Karpas-422 (cell line): ENCODE results near the gene ASXL1. TPM values are rescaled to one million over a fixed set of nuclear protein-coding genes. Genes with fewer than 3 reads are reported as not detected.

Experiments
- DNase-seq: peaks from one replicate; pipeline ENCODE4 v3.0.0-alpha.2; 2015
- H2AFZ ChIP-seq: fragments of 200-600 bp; sonication (generic); 2 replicates; pipeline ENCODE4 v1.6.1; 2014; ENCODE audit warnings: antibody characterized with exemption, low read length, mixed read lengths
- H3K27ac ChIP-seq: fragments of 200-600 bp; sonication (generic); 2 replicates; pipeline ENCODE4 v1.5.1; 2014; ENCODE audit warnings: mild to moderate bottlenecking, low read length, moderate library complexity
- H3K27me3 ChIP-seq: fragments of 200-600 bp; sonication (generic); 2 replicates; pipeline ENCODE4 v1.6.1; 2014; ENCODE audit warnings: low read length, mixed read lengths
- H3K36me3 ChIP-seq: fragments of 200-600 bp; sonication (generic); 2 replicates; pipeline ENCODE4 v1.6.1; 2014; ENCODE audit warnings: low read length, mixed read lengths; ENCODE audit not compliant: insufficient read depth
- H3K4me1 ChIP-seq: fragments of 200-600 bp; sonication (generic); 2 replicates; pipeline ENCODE4 v1.6.1; 2014; ENCODE audit warnings: mild to moderate bottlenecking, low read length, mixed read lengths
- H3K4me2 ChIP-seq: fragments of 200-600 bp; sonication (generic); 2 replicates; pipeline ENCODE4 v1.6.1; 2014; ENCODE audit warnings: low read length, low read depth, mild to moderate bottlenecking; ENCODE audit not compliant: poor library complexity, severe bottlenecking
- H3K4me3 ChIP-seq: fragments of 200-600 bp; sonication (generic); 2 replicates; pipeline ENCODE4 v1.5.1; 2014; ENCODE audit warnings: mild to moderate bottlenecking, antibody characterized with exemption, low read length, mixed read lengths
- H3K79me2 ChIP-seq: fragments of 200-600 bp; sonication (generic); 2 replicates; pipeline ENCODE4 v1.6.1; 2014; ENCODE audit warnings: mild to moderate bottlenecking, low read length, mixed read lengths
- H3K9ac ChIP-seq: fragments of 200-600 bp; sonication (generic); 2 replicates; pipeline ENCODE4 v1.6.0; 2014; ENCODE audit warnings: low read length
- H3K9me2 ChIP-seq: fragments of 200-600 bp; sonication (generic), shearing (Covaris generic); replicated peaks from 2 replicates; pipeline ENCODE4 v1.6.0; 2014; ENCODE audit warnings: mild to moderate bottlenecking, low read length, moderate library complexity; ENCODE audit not compliant: insufficient read depth
- H3K9me3 ChIP-seq: fragments of 300-700, 200-600 bp; sonication (generic); 2 replicates; pipeline ENCODE4 v1.6.1; 2014; ENCODE audit warnings: low read length, mixed read lengths
- H4K20me1 ChIP-seq: fragments of 200-600 bp; sonication (generic); 2 replicates; pipeline ENCODE4 v1.6.1; 2014; ENCODE audit warnings: mild to moderate bottlenecking, antibody characterized with exemption, low read length, low read depth; ENCODE audit not compliant: insufficient read depth
- total RNA-seq: library from RNA; depleted of rRNA; stranded (reverse); fragments of >200 nt; shearing (Covaris generic); gene quantifications from 2 replicates; pipeline ENCODE4 v1.2.3, GENCODE V29; 2014; ENCODE audit warnings: low replicate concordance

The ASXL1 gene
- total RNA-seq, 1 experiment from 2014 or later: 39.9 TPM

GRCh38 chr20:32482143-32482441 lies 124.0 kb downstream of the ASXL1 start:
- Histone ChIP-seq H3K79me2 (no peaks in the 10 kb centered on the region), H3K9me3 (no peaks in the 10 kb centered on the region), H2AFZ (no peak overlapping the region), H3K27ac (no peak overlapping the region), H3K36me3 (no peaks in the 10 kb centered on the region), H3K27me3 (no peaks in the 10 kb centered on the region), H3K4me2 (no peak overlapping the region), H4K20me1 (no peaks in the 10 kb centered on the region), H3K4me1 (peaks cover 20% of the 10 kb centered on the region), H3K4me3 (no peak overlapping the region), H3K9ac (no peak overlapping the region), H3K9me2 (no peaks in the 10 kb centered on the region)
- no peak for DNase-seq

- no peaks in the 10 kb centered on the region for H3K9me2 ChIP-seq
- no peaks in the 10 kb centered on the region for H3K36me3 ChIP-seq
- H3K79me2 ChIP-seq: no peaks in the 10 kb centered on the region
- peak overlapping the region; percentile 67 for H3K4me3 ChIP-seq
- H3K27ac ChIP-seq: no peak overlapping the region
- H3K4me1 ChIP-seq: peaks cover 20% of the 10 kb centered on the region
- no peaks in the 10 kb centered on the region for H3K27me3 ChIP-seq
- H3K4me2 ChIP-seq: peak overlapping the region; percentile 72
- no peak overlapping the region for H2AFZ ChIP-seq
- H3K9ac ChIP-seq: peak overlapping the region; percentile 60
- no peaks in the 10 kb centered on the region for H3K9me3 ChIP-seq
- DNase-seq: no peak
- no peaks in the 10 kb centered on the region for H4K20me1 ChIP-seq
Measured at GRCh38 chr20:32482442-32483261, 124.5 kb downstream of the ASXL1 start.

DNA sequence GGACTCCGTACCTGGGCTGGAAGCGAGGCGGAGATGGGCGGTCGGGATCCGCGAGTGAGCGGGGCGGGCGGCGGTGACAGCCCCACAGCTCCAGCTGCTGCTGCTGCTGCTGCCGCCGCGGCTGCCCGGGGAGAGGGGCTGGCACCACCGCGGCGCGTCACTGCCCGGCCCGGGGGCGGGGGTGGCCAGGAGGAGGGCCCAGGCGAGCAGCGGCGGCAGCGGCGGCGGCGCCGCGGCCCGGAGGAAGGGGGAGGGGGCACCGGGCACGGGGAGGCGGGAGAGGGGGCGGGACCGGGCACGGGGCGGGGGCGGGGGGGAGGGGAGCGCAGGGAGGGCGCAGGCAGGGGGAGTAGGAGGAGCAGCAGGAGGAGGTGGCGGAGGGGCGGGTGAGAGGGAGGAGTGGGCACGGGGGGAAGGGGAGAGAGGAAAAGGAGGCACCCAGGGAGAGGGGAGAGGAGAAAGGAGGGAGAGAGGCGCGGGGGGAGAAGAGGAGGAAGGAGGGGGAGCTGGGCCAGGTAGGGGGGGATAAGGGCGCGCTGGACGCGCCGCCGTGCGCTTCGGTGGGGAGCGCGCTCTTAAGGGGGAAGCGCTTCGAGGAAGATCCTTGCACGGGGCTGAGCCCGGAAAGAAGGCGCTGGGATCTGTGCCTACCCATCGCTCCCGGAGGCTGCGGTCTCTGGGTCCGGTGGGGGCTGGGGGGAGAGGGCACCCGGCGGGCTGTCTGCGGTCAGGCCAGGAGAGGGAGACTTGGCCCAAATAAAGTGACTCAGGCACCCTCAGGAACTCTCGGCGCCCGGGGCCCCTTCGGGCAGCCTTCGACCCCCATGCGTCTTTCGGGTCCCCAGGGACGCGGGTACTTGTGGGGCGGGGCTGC lies 125.5 kb downstream of the ASXL1 start:
- H4K20me1 ChIP-seq: no peaks in the 10 kb centered on the region
- DNase-seq: peak; percentile 62
- H3K4me2 ChIP-seq: peak overlapping the region; percentile 95
- H3K4me3 ChIP-seq: peak overlapping the region; percentile 81
- H3K36me3 ChIP-seq: no peaks in the 10 kb centered on the region
- H3K79me2 ChIP-seq: no peaks in the 10 kb centered on the region
- H3K27me3 ChIP-seq: no peaks in the 10 kb centered on the region
- H3K27ac ChIP-seq: no peak overlapping the region
- peak overlapping the region; percentile 83 for H3K9ac ChIP-seq
- no peaks in the 10 kb centered on the region for H3K9me2 ChIP-seq
- H3K4me1 ChIP-seq: peaks cover 20% of the 10 kb centered on the region
- peak overlapping the region; percentile 98 for H2AFZ ChIP-seq
- no peaks in the 10 kb centered on the region for H3K9me3 ChIP-seq

DNA sequence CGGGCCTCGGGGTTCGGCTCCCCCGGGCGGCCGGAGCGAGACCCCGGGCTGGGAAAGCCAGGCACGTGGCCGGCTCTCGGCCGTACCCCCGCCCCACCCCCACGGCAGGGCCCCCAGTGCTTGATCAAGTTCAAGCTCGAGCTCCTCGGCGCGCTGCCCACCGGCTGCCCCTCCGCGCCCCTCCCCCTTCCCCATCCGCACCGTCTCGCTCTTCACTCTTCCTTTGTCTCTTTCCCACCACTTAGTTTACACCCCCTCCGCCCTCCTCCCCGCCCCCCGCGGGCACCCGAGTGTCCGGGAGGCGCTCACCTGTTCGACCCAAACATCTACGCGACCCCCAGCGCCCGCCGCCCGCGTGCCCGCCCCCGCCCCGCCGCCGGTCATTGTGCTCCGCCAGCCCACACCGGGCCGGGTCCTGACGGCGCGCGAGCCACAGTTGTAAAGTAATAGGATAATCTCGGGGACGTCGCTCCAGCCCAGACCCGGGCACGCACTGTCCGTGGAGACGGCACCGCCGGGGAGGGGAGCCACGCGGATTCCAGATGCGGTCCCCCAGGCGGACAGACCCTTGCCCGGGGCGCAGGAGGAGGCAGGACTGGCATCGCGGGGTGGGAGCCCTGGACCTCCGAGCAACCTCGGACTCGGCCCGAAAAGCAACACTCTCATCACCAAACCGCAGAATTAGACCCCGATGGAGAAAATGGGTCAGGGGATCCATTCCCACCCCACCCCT lies 126.3 kb downstream of the ASXL1 start:
- Histone ChIP-seq H3K4me1 (peaks cover 20% of the 10 kb centered on the region), H3K27me3 (no peaks in the 10 kb centered on the region), H3K79me2 (no peaks in the 10 kb centered on the region), H3K9ac (peak overlapping the region; percentile 83), H3K4me3 (peak overlapping the region; percentile 81), H3K9me2 (no peaks in the 10 kb centered on the region), H3K4me2 (peak overlapping the region; percentile 95), H4K20me1 (no peaks in the 10 kb centered on the region), H3K9me3 (no peaks in the 10 kb centered on the region), H3K36me3 (no peaks in the 10 kb centered on the region), H3K27ac (no peak overlapping the region), H2AFZ (peak overlapping the region; percentile 98)
- no peak for DNase-seq

DNA sequence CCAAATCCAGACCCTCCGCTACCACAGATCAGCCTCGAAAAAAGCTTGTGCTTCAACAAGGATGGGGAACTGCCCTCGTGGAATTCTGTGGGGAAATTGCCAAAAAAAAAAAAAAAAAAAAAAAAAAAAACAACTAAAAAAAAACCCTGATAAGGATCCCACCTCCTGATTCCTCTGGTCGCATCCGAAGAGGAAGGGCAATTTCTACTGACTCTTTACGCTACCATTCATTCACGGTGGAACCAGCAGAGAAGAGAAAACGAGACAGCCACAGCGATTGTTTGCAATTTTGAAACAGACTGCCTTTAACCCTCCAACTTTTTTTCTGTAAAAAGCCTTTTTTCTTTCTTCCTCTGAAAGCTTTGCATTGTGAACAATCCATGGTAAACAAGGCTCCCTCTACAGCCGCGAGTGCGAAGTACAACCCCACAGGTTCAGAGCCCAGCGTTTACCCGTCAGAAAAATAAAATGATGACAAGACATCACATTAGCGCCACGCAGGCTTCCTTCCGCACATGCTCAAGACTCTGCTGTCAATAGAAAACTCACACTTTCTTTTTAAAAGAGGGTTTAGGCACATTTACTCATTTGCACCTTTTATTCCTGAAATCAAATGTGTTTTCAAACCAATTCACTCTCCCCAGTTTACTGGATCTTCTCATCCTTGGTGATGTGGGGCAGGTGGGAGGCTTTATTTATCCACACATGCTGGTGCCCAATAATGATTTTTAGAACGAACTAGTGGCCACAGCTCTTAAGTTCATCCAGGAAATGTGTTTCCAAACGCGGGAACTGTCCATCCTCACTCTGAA lies 127.0 kb downstream of the ASXL1 start:
- H3K4me2 ChIP-seq: peak overlapping the region; percentile 95
- H2AFZ ChIP-seq: peak overlapping the region; percentile 59; the same call in 1 of the 2 replicates

GRCh38 chr20:32485770-32486478 lies 127.8 kb downstream of the ASXL1 start:
- Histone ChIP-seq H3K27me3 (no peaks in the 10 kb centered on the region), H3K9me2 (no peaks in the 10 kb centered on the region), H3K9me3 (no peaks in the 10 kb centered on the region), H3K9ac (no peak overlapping the region), H3K4me2 (peak overlapping the region; percentile 95), H3K79me2 (no peaks in the 10 kb centered on the region), H2AFZ (0 out of 2 replicates have a peak overlapping the region, but pooled peaks have one; percentile 59), H3K27ac (no peak overlapping the region), H3K4me1 (peaks cover 20% of the 10 kb centered on the region), H3K4me3 (no peak overlapping the region), H4K20me1 (no peaks in the 10 kb centered on the region), H3K36me3 (no peaks in the 10 kb centered on the region)
- no peak for DNase-seq

More for the DNA sequence above, 127.0 kb downstream of the ASXL1 start:
- H3K27me3 ChIP-seq: no peaks in the 10 kb centered on the region
- no peaks in the 10 kb centered on the region for H3K36me3 ChIP-seq
- peak overlapping the region; percentile 81 for H3K4me3 ChIP-seq
- H3K79me2 ChIP-seq: no peaks in the 10 kb centered on the region
- H3K9me2 ChIP-seq: no peaks in the 10 kb centered on the region
- peak overlapping the region; percentile 83; the same call in 1 of the 2 replicates for H3K9ac ChIP-seq
- no peaks in the 10 kb centered on the region for H4K20me1 ChIP-seq
- DNase-seq: peak; percentile 91
- no peaks in the 10 kb centered on the region for H3K9me3 ChIP-seq
- peaks cover 20% of the 10 kb centered on the region for H3K4me1 ChIP-seq
- H3K27ac ChIP-seq: no peak overlapping the region

GRCh38 chr20:32487381-32487780 lies 129.2 kb downstream of the ASXL1 start:
- Histone ChIP-seq H3K36me3 (no peaks in the 10 kb centered on the region), H3K9me3 (no peaks in the 10 kb centered on the region), H3K27ac (no peak overlapping the region), H4K20me1 (no peaks in the 10 kb centered on the region), H3K79me2 (no peaks in the 10 kb centered on the region), H3K9ac (no peak overlapping the region), H3K4me1 (peaks cover 20% of the 10 kb centered on the region), H2AFZ (no peak overlapping the region), H3K9me2 (no peaks in the 10 kb centered on the region), H3K4me3 (no peak overlapping the region), H3K4me2 (no peak overlapping the region), H3K27me3 (no peaks in the 10 kb centered on the region)
- DNase-seq: no peak
